Body of pancreas (tissue), 4 donors: ENCODE measurements around the gene METAP1D. TPM values are rescaled to one million over a fixed set of nuclear protein-coding genes. Genes with fewer than 3 reads are reported as not detected.

Experiments
- ATAC-seq: fragments of 150-250 bp; one replicate; pipeline ENCODE4 v1.9.1; 2016
- DNase-seq, 4 donors: peaks; one replicate each; pipeline ENCODE4 v3.0.0-alpha.2; 2019
- H3K27ac ChIP-seq, 4 donors: fragments of 200-600 bp; sonication (generic); 1 replicate in 3 of 4; 2 replicates in 1 of 4; pipeline versions ENCODE4 v1.5.1 to v1.6.1; 2016 to 2019; ENCODE audit warnings: mild to moderate bottlenecking in 1 of 4, mixed read lengths in 1 of 4, moderate library complexity in 1 of 4
- H3K27me3 ChIP-seq, 2 donors: fragments of 200-600 bp; sonication (generic); one replicate each; pipeline ENCODE4 v1.6.0; 2016; ENCODE audit warnings: mild to moderate bottlenecking in 1 of 2
- H3K36me3 ChIP-seq, 2 donors: fragments of 200-600 bp; sonication (generic); replicated peaks in 1 of 2; 2 replicates each; pipeline ENCODE4 v1.5.1; 2016; ENCODE audit warnings: low read depth in 2 of 2; ENCODE audit not compliant: insufficient read depth in 1 of 2
- H3K4me1 ChIP-seq: fragments of 200-600 bp; sonication (generic); one replicate; pipeline ENCODE4 v1.6.0; 2016
- H3K4me3 ChIP-seq, 2 donors: fragments of 200-600 bp; sonication (generic); 1 replicate in 1 of 2; 2 replicates in 1 of 2; pipeline ENCODE4 v1.5.1; 2016 to 2019
- H3K9me3 ChIP-seq, 3 donors: fragments of 200-600 bp; sonication (generic); 1 replicate in 2 of 3; 2 replicates in 1 of 3; pipeline ENCODE4 v1.5.1; 2016
- CTCF ChIP-seq, 7 experiments: fragments of 450-650 bp in 4 of 7; fragments of 200-600 bp in 3 of 7; sonication (generic) in 3 of 7; IDR thresholded peaks; one replicate each; pipeline ENCODE4 v1.5.1; 2016 to 2019; ENCODE audit warnings: antibody characterized with exemption in 7 of 7
- POLR2A ChIP-seq, 3 donors: fragments of 450-650 bp; IDR thresholded peaks; one replicate each; pipeline ENCODE4 v1.6.1; 2016; ENCODE audit warnings: antibody characterized with exemption in 3 of 3, mild to moderate bottlenecking in 2 of 3
- WGBS, 2 donors: methylation state at CpG; one replicate each; pipeline ENCODE4 v1.1.5; 2017; 5-methylcytosine and 5-hydroxymethylcytosine counted together
- intact Hi-C: fragments of 100-400 bp; cut with DNase I; formaldehyde crosslinking; loops from one replicate; pipeline ENCODE4 v1.15.1; 2023
- total RNA-seq, 2 donors: library from RNA; depleted of rRNA; stranded (reverse); fragments of >200 nt; gene quantifications; one replicate each; pipeline ENCODE4 v1.1.0, GENCODE V29; 2016

Gene METAP1D
- total RNA-seq, 2 donors from 2014 or later = 9.9 to 40.9 TPM

DNA sequence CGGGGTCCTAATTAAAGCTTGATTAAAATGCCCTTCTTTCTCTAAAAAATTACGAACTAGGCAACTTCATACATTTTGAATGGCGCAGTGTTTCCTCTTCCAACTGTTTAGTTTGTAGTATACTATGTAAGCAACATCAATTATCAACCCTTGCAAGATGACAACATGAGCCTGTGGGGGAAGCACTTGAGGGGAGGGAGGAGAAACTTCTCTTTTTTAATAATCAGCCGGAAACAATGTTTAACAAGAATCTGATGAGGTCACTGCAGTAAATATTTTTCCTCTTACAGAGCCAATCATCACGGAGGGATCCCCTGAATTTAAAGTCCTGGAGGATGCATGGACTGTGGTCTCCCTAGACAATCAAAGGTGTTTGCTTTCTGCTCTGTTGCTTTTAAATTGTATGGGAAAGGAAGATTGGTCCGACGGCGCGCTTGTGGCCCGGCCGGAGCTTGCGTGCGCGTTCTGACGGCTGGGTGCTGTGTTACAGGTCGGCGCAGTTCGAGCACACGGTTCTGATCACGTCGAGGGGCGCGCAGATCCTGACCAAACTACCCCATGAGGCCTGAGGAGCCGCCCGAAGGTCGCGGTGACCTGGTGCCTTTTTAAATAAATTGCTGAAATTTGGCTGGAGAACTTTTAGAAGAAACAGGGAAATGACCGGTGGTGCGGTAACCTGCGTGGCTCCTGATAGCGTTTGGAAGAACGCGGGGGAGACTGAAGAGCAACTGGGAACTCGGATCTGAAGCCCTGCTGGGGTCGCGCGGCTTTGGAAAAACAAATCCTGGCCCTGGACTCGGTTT, 80.3 kb downstream of the METAP1D start:
- Histone ChIP-seq H3K4me3 (no peak overlapping the region), H3K4me1 (peaks cover 20% of the 10 kb centered on the region), H3K27ac (no peak overlapping the region), H3K9me3 (no peaks in the 10 kb centered on the region), H3K27me3 (peaks cover 0 to 41% of the 10 kb centered on the region in 2 donors), H3K36me3 (no peaks in the 10 kb centered on the region)
- WGBS, 2 donors = 36 to 49% methylated on average over 38 of the region's 38 CpGs
- intact Hi-C loops = no loop called here
- no peak for ATAC-seq
- no peak for TF ChIP-seq POLR2A (IDR thresholded peaks at IDR 0.05)
- no peak for TF ChIP-seq CTCF (IDR thresholded peaks at IDR 0.05)
- no peak for DNase-seq

DNA sequence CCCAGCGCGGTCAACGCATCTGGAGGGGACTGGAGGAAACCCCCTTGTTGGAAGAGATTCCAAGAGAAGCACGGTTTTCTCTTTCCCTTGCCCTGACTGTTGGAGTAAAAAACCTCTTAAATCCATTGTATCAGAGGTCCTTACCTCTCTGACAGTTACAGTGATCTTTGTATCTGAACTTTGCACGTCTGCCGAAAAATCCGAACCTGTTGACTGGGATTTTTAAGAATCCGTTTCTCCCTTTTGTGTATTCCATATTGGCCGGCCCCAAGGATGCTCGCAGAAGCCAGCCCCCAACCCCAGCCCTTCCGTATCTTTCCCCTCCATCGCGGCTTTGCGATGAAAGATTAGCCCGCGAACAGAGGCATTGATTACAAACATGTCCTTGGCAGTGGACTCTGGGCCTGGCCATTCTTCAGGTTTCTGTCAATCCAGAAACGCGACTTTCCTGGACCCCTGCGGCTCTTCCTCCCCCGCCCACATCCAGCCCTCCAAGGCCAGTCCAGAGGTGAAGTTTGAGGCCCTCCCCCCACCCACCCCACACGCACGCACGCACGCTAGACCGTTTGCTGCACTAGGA, 81.0 kb downstream of the METAP1D start:
- H3K4me1 ChIP-seq = peaks cover 27% of the 10 kb centered on the region
- H3K4me3 ChIP-seq = no peak overlapping the region
- no peak for TF ChIP-seq CTCF (IDR thresholded peaks at IDR 0.05)
- no peak overlapping the region for H3K27ac ChIP-seq
- H3K36me3 ChIP-seq = no peaks in the 10 kb centered on the region
- DNase-seq = no peak
- intact Hi-C loops = no loop called here
- H3K27me3 ChIP-seq = peaks cover 0 to 46% of the 10 kb centered on the region in 2 donors
- WGBS, 2 donors = 14 to 38% methylated on average over 20 to 25 of the region's 25 CpGs
- H3K9me3 ChIP-seq = no peaks in the 10 kb centered on the region
- ATAC-seq = no peak

DNA sequence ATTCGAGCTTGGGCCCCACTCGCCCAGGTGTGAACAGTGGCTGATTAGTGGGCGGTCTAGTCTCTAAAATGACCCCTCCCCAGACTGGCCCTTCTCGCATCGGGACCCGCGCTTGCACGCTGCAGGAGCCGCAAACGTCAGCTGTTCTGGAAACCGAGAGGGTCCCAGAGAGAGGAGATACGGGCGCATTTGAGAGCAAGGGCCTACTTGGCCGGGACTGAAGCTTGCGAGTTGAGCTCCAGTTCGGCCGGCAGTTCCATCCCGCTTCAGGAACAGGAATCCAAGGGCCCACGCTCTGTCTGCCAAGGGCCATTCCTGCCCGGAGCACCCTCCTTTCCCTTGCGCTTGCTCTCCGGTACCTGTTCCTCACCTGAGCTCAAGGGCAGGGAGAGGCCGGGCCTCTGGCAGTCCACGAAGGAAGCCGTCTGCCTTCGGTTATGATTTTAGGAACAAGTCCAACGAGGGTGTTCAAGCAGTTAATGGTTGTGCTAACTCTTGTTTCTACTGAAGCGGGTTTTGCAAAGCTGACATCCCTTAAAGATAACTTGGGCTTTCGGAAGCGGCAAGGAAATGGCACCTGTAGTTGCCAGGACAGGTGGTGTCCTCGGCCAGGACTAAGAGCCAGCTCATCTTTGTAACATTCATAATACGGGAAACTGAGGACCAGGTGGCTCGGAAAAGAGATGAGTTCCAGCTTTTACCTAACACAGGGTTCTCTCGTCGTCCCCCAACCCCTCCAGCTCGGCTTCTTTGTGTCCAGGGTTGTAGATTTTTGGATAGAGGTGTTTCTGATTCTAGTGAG, 81.7 kb downstream of the METAP1D start:
- no peak overlapping the region for H3K27ac ChIP-seq
- no peak for TF ChIP-seq POLR2A (IDR thresholded peaks at IDR 0.05)
- no peak for TF ChIP-seq CTCF (IDR thresholded peaks at IDR 0.05)
- H3K9me3 ChIP-seq = no peaks in the 10 kb centered on the region
- peaks cover 0 to 51% of the 10 kb centered on the region in 2 donors for H3K27me3 ChIP-seq
- intact Hi-C loops = no loop called here
- no peak for DNase-seq
- no peak for ATAC-seq
- no peaks in the 10 kb centered on the region for H3K36me3 ChIP-seq
- peaks cover 33% of the 10 kb centered on the region for H3K4me1 ChIP-seq
- WGBS, 2 donors = 9 to 18% methylated on average over 17 to 33 of the region's 36 CpGs
- H3K4me3 ChIP-seq = no peak overlapping the region

DNA sequence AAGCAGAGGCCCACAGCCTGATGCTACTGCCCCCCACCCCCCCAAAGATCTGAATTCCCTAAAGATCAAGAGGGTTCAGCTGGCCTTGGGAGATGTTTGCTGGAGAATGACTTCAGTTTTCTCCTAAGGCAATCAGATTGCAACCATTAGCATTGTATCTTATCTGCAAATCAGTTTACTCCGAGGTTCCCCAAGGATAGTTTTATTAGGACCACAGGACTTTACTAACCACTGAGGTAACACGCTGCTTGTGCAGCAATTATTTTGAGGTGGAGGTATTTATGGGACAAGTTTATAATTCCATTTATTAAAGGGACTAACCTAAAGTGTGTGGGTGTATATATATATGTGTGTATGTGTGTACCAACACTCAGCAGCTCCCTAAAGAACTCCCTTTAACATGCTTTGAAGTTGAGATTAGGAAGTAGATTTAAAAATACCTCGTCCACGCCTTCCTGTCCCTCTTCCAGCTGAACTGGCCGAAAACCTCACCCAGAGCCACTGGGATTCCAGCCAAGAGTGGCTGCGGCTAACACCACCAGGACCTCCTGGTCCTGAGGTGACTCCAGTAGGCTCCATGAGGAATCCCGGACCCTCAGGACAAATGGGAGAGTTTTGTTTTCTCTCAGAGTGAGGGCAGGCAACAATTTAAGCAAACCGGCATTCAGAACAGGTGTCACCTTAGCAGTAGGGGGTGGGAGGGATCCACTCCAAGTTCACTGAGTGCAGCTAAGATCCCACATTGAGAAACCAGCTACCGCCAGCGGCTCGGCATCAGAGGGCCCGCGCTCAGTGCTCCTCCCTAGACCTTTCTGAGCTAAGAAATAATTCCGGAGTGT, 82.6 kb downstream of the METAP1D start:
- intact Hi-C loops = no loop called here
- Histone ChIP-seq H3K36me3 (no peaks in the 10 kb centered on the region), H3K27ac (no peak overlapping the region), H3K27me3 (peaks cover 0 to 60% of the 10 kb centered on the region in 2 donors), H3K9me3 (no peaks in the 10 kb centered on the region), H3K4me1 (peaks cover 42% of the 10 kb centered on the region), H3K4me3 (no peak overlapping the region)
- DNase-seq (no peak), ATAC-seq (no peak)
- 15 to 24% methylated on average over 14 of the region's 14 CpGs for WGBS, 2 donors
- no peak for TF ChIP-seq CTCF (IDR thresholded peaks at IDR 0.05)
- no peak for TF ChIP-seq POLR2A (IDR thresholded peaks at IDR 0.05)
